HEK293T (cell line): Measurements from ENCODE around the gene THAP3.

ENCODE experiments used
- CTCF ChIA-PET: fragments of 350-600 bp; formaldehyde crosslinking; extraction: SDS; loops from one replicate; lab custom pipeline; 2021; ENCODE audit warnings: antibody characterized with exemption, inconsistent platforms; lab: Yijun Ruan, JAX
- POLR2A ChIA-PET: fragments of 350-600 bp; formaldehyde crosslinking; extraction: SDS; loops from one replicate; lab custom pipeline; 2020; ENCODE audit warnings: antibody characterized with exemption, inconsistent platforms; lab: Yijun Ruan, JAX
- DNase-seq: peaks from one replicate; pipeline ENCODE4 v3.0.0; 2012; ENCODE audit warnings: mixed read lengths; ENCODE audit errors: extremely low spot score
- ARNT ChIP-seq: fragments of 450-650 bp; IDR thresholded peaks from 2 replicates; pipeline ENCODE4 v1.6.1; 2017; ENCODE audit warnings: mild to moderate bottlenecking
- BHLHE40 ChIP-seq: fragments of 450-650 bp; IDR thresholded peaks from 2 replicates; pipeline ENCODE4 v1.6.1; 2016; ENCODE audit warnings: mild to moderate bottlenecking, moderate library complexity, borderline replicate concordance
- CTBP1 ChIP-seq: fragments of 450-650 bp; IDR thresholded peaks from 2 replicates; pipeline ENCODE4 v1.6.1; 2016; ENCODE audit warnings: borderline replicate concordance
- ELF4 ChIP-seq: fragments of 450-650 bp; IDR thresholded peaks from 2 replicates; pipeline ENCODE4 v1.6.1; 2017; ENCODE audit warnings: antibody characterized with exemption
- FOXA1 ChIP-seq: fragments of 450-650 bp; IDR thresholded peaks from 2 replicates; pipeline ENCODE4 v1.6.1; 2016; ENCODE audit warnings: mild to moderate bottlenecking
- FOXK2 ChIP-seq: fragments of 450-650 bp; IDR thresholded peaks from 2 replicates; pipeline ENCODE4 v1.6.1; 2016; ENCODE audit warnings: mild to moderate bottlenecking
- FOXM1 ChIP-seq: fragments of 450-650 bp; IDR thresholded peaks from 2 replicates; pipeline ENCODE4 v1.6.1; 2017; ENCODE audit warnings: mild to moderate bottlenecking, borderline replicate concordance
- HDGF ChIP-seq: fragments of 450-650 bp; IDR thresholded peaks from 2 replicates; pipeline ENCODE4 v1.6.1; 2017; ENCODE audit warnings: antibody characterized with exemption, borderline replicate concordance
- L3MBTL2 ChIP-seq: fragments of 450-650 bp; conservative IDR thresholded peaks from 2 replicates; pipeline ENCODE4 v1.6.1; 2016; ENCODE audit warnings: mild to moderate bottlenecking
- LEF1 ChIP-seq: fragments of 450-650 bp; IDR thresholded peaks from 2 replicates; pipeline ENCODE4 v1.6.1; 2017; ENCODE audit warnings: mild to moderate bottlenecking, borderline replicate concordance
- NFRKB ChIP-seq: fragments of 450-650 bp; IDR thresholded peaks from 2 replicates; pipeline ENCODE4 v1.6.1; 2016; ENCODE audit warnings: mild to moderate bottlenecking, moderate library complexity
- SP1 ChIP-seq: fragments of 450-650 bp; IDR thresholded peaks from 2 replicates; pipeline ENCODE4 v1.6.1; 2017
- SUZ12 ChIP-seq: fragments of 450-650 bp; IDR thresholded peaks from 2 replicates; pipeline ENCODE4 v1.6.1; 2016; ENCODE audit warnings: mild to moderate bottlenecking
- TARDBP ChIP-seq: fragments of 450-650 bp; IDR thresholded peaks from 2 replicates; pipeline ENCODE4 v1.6.1; 2016
- ZNF384 ChIP-seq: fragments of 450-650 bp; IDR thresholded peaks from 2 replicates; pipeline ENCODE4 v1.6.1; 2016
- TF ChIP-seq, protein P1 (sequence below): fragments of 450-650 bp; IDR thresholded peaks from 2 replicates; pipeline ENCODE4 v1.6.1; 2016

THAP3 gene, protein sequence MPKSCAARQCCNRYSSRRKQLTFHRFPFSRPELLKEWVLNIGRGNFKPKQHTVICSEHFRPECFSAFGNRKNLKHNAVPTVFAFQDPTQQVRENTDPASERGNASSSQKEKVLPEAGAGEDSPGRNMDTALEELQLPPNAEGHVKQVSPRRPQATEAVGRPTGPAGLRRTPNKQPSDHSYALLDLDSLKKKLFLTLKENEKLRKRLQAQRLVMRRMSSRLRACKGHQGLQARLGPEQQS

DNA sequence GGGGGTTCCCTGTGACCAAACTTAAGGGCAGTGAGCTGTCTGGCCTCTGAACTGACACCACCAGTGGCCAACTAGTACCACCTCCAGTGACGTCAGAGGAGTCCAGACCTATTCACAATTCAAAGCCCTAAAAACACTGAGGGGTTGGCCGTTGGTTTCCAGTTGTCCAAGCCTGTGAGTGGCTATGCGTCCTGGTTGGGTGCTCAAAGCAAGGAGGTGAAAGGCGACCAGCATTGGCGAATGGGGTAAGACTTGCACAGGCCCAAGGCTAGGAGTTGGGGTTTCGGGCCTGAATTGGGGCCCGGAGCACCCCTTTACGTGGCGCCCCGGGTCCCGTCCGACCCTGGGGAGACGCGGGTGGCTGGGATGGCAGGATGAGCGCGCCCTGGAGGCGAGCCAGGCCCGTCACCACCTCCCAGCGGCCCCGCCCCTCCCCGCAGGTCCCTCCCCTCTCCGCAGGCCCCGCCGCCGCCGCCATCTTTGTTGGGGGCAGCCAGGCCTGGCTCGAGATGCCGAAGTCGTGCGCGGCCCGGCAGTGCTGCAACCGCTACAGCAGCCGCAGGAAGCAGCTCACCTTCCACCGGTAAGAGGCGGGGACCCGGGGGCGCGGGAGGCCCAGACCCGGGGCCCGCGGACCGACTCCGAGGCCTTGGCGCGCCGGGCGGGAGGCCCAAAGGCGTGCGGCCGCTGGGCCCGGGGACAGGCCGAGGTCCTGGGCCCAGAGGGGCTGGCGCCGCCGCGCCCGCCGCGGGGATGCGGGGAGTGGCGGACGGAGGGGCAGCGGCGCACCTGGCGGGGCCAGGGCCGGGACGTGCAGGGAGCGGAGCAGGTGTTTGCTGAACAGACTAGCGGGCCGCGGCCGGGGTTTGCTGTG, at the start of gene THAP3:
Gene THAP3, plus strand, starts transcription at position 159 of the 874 bp plus-strand sequence. Its CDS starts 351 bp downstream, at position 510.
- CTCF ChIA-PET, result interaction anchor here (1.0 kb wide), 1 partner anchor 13 kb away, joined by 5 read pairs; no protein-coding TSS in a partner anchor
- peak; percentile 90 for DNase-seq
- POLR2A ChIA-PET, result interaction anchor here (0.7 kb wide), 1 partner anchor 47 kb away, joined by 3 read pairs; no protein-coding TSS in a partner anchor
- no peak for TF ChIP-seq ZNF384
- no peak for TF ChIP-seq SUZ12
- TF ChIP-seq BHLHE40, result no peak
- TF ChIP-seq NFRKB, result no peak
- no peak for TF ChIP-seq ELF4
- TF ChIP-seq FOXM1, result no peak
- TF ChIP-seq L3MBTL2, result no peak

DNA sequence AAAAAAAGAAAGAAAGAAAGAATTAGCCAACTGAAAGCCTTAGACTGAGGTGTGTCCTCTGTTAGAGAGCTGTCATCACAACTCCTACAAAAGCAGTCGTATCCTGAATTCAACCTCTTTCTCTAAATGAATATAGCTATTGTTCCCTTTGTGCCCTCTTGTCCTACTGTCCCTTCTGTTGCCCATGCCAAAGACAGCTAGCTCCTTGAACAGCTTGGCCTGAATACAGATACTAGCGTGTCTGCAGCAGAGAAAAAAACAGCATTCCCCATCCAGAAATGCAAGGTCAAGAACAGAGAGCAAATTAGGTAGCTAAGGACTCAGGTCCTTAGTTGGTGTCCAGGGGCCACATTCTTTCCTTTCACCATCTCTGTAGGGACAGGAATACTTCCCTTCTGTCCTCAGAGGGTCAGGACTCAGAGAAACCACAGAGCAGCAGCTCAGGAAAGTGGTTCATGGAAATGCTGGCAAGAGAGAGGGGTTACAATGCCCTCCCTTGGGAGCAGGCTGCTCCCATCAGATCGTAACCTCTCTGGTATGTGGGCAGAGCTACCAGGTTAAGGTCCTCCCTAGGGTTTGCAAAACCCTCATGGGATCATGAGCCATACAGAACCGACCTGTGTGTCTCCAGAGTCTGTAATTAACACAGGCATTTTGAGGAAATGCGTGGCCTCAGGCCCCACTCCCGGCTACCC, 46.7 kb upstream of the THAP3 start:
- TF ChIP-seq FOXM1 (no peak), ZNF384 (no peak), FOXK2 (no peak), ARNT (no peak), HDGF (no peak), CTBP1 (no peak), LEF1 (no peak), NFRKB (no peak), FOXA1 (no peak), TARDBP (no peak), BHLHE40 (no peak), SP1 (no peak), ELF4 (no peak), SUZ12 (no peak), L3MBTL2 (no peak)
- TF ChIP-seq, protein P1, sequence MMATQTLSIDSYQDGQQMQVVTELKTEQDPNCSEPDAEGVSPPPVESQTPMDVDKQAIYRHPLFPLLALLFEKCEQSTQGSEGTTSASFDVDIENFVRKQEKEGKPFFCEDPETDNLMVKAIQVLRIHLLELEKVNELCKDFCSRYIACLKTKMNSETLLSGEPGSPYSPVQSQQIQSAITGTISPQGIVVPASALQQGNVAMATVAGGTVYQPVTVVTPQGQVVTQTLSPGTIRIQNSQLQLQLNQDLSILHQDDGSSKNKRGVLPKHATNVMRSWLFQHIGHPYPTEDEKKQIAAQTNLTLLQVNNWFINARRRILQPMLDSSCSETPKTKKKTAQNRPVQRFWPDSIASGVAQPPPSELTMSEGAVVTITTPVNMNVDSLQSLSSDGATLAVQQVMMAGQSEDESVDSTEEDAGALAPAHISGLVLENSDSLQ, result no peak
- no peak for DNase-seq
- ChIA-PET POLR2A (interaction anchor here (0.6 to 5.7 kb wide), 3 partner anchors 23 to 47 kb away, joined by 3 to 55 read pairs (median 6); partner anchors contain the start of genes KLHL21, NOL9, TAS1R1 and THAP3), CTCF (no interaction called here)

DNA sequence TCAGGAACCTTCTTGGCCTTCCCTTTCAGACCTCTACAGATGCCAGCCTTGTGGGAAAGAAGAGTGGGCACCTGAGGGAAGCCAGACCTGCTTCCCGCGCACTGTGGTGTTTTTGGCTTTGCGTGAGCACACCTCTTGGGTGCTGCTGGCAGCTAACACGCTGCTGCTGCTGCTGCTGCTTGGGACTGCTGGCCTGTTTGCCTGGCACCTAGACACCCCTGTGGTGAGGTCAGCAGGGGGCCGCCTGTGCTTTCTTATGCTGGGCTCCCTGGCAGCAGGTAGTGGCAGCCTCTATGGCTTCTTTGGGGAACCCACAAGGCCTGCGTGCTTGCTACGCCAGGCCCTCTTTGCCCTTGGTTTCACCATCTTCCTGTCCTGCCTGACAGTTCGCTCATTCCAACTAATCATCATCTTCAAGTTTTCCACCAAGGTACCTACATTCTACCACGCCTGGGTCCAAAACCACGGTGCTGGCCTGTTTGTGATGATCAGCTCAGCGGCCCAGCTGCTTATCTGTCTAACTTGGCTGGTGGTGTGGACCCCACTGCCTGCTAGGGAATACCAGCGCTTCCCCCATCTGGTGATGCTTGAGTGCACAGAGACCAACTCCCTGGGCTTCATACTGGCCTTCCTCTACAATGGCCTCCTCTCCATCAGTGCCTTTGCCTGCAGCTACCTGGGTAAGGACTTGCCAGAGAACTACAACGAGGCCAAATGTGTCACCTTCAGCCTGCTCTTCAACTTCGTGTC, 45.9 kb upstream of the THAP3 start:
- DNase-seq, result no peak
- TF ChIP-seq ARNT (no peak), TARDBP (no peak), SP1 (no peak), L3MBTL2 (no peak), FOXK2 (no peak), ZNF384 (no peak), BHLHE40 (no peak), CTBP1 (no peak), SUZ12 (no peak), HDGF (no peak), NFRKB (no peak), ELF4 (no peak), FOXA1 (no peak), LEF1 (no peak)
- TF ChIP-seq, protein P1, result no peak
- ChIA-PET CTCF (interaction anchor here (1.6 kb wide), 1 partner anchor 24 kb away, joined by 5 read pairs; the partner anchor contains the start of genes NOL9 and TAS1R1), POLR2A (interaction anchor here (1.4 to 5.7 kb wide), 6 partner anchors 10 to 28 kb away, joined by 5 to 55 read pairs (median 8); partner anchors contain the start of genes KLHL21, NOL9 and TAS1R1)

DNA sequence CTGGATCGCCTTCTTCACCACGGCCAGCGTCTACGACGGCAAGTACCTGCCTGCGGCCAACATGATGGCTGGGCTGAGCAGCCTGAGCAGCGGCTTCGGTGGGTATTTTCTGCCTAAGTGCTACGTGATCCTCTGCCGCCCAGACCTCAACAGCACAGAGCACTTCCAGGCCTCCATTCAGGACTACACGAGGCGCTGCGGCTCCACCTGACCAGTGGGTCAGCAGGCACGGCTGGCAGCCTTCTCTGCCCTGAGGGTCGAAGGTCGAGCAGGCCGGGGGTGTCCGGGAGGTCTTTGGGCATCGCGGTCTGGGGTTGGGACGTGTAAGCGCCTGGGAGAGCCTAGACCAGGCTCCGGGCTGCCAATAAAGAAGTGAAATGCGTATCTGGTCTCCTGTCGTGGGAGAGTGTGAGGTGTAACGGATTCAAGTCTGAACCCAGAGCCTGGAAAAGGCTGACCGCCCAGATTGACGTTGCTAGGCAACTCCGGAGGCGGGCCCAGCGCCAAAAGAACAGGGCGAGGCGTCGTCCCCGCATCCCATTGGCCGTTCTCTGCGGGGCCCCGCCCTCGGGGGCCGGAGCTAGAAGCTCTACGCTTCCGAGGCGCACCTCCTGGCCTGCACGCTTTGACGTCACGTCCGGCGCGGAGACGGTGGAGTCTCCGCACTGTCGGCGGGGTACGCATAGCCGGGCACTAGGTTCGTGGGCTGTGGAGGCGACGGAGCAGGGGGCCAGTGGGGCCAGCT, 45.1 kb upstream of the THAP3 start, which contains the start of gene ZBTB48:
Gene ZBTB48, plus strand, starts transcription at position 621 of the 745 bp plus-strand sequence. CDS start 616 bp downstream, outside the sequence.
- TF ChIP-seq FOXK2 (no peak), L3MBTL2 (0 out of 2 replicates have a peak, but pooled peaks have one; percentile 28)
- ChIA-PET POLR2A (interaction anchor here (0.7 to 5.7 kb wide), 14 partner anchors 8 to 53 kb away, joined by 3 to 55 read pairs (median 4); partner anchors contain the start of genes KLHL21, NOL9 and TAS1R1), CTCF (interaction anchor here (1.6 kb wide), 1 partner anchor 25 kb away, joined by 5 read pairs; the partner anchor contains the start of genes NOL9 and TAS1R1)
- peak; percentile 100 for DNase-seq
